Lower leg skin (tissue), 4 donors: ENCODE data around the gene SORCS2. TPM values are rescaled to one million over a fixed set of nuclear protein-coding genes. Genes with fewer than 3 reads are reported as not detected.

ENCODE experiments used
- DNase-seq, 2 donors: peaks; one replicate each; pipeline ENCODE4 v3.0.0-alpha.2; 2019; ENCODE audit warnings: low spot score in 2 of 2
- H3K4me3 ChIP-seq: fragments of 200-600 bp; sonication (generic); 2 replicates; pipeline ENCODE4 v1.5.1; 2017; ENCODE audit warnings: mild to moderate bottlenecking, low read depth; ENCODE audit not compliant: poor library complexity, severe bottlenecking
- POLR2A ChIP-seq, 2 donors: fragments of 450-650 bp; IDR thresholded peaks; one replicate each; pipeline ENCODE4 v1.6.1; 2016 to 2017; ENCODE audit warnings: antibody characterized with exemption in 2 of 2, mild to moderate bottlenecking in 1 of 2, moderate library complexity in 1 of 2
- WGBS, 2 donors: methylation state at CpG; one replicate each; pipeline ENCODE4 v1.1.5; 2018; 5-methylcytosine and 5-hydroxymethylcytosine counted together
- intact Hi-C: fragments of 100-400 bp; cut with DNase I; formaldehyde crosslinking; loops from one replicate; pipeline ENCODE4 v1.15.0; 2023; ENCODE audit warnings: low total_unique reads
- total RNA-seq, 4 donors: library from RNA; depleted of rRNA; stranded (reverse); fragments of >200 nt; gene quantifications; one replicate each; pipeline ENCODE4 v1.1.0, GENCODE V29; 2016
- TF ChIP-seq, protein P1 (sequence below), 3 donors: fragments of 450-650 bp; IDR thresholded peaks; one replicate each; pipeline ENCODE4 v1.5.1; 2016; ENCODE audit warnings: antibody characterized with exemption in 3 of 3, mild to moderate bottlenecking in 3 of 3, moderate library complexity in 2 of 3

Gene SORCS2
- total RNA-seq, 4 donors from 2014 or later, result 1.1 to 6.4 (median 1.5) TPM

DNA sequence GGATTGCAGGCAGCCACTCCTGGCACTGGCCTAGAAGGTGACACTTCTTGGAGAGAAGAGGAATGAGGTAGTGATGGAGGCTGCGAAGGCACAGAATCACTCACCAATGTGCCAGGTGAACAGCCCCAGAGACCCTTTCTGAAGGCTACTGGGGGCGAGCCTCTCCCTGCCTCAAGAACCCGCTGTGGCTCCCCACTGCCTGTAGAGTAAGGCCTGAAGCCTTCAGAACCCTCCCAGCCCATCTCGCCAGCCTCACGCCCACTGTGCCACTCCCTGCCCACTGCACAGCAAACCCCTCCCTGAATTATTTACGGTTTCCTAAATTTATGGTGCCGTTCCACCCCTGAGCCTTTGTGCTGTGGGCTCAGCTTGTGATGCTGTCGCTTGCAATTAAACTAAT is 24.2 kb upstream of the SORCS2 start:
- no peak for DNase-seq
- intact Hi-C loops, result no loop called here
- no peak overlapping the region for H3K4me3 ChIP-seq
- WGBS, 2 donors, result 84 to 89% methylated on average over 8 of the region's 8 CpGs
- TF ChIP-seq, protein P1, sequence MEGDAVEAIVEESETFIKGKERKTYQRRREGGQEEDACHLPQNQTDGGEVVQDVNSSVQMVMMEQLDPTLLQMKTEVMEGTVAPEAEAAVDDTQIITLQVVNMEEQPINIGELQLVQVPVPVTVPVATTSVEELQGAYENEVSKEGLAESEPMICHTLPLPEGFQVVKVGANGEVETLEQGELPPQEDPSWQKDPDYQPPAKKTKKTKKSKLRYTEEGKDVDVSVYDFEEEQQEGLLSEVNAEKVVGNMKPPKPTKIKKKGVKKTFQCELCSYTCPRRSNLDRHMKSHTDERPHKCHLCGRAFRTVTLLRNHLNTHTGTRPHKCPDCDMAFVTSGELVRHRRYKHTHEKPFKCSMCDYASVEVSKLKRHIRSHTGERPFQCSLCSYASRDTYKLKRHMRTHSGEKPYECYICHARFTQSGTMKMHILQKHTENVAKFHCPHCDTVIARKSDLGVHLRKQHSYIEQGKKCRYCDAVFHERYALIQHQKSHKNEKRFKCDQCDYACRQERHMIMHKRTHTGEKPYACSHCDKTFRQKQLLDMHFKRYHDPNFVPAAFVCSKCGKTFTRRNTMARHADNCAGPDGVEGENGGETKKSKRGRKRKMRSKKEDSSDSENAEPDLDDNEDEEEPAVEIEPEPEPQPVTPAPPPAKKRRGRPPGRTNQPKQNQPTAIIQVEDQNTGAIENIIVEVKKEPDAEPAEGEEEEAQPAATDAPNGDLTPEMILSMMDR (IDR thresholded peaks at IDR 0.05), result no peak
- no peak for TF ChIP-seq POLR2A (IDR thresholded peaks at IDR 0.05)

GRCh38 chr4:7169134-7169533 is 23.2 kb upstream of the SORCS2 start:
- TF ChIP-seq POLR2A (IDR thresholded peaks at IDR 0.05), result no peak
- TF ChIP-seq, protein P1 (IDR thresholded peaks at IDR 0.05), result no peak
- 83 to 86% methylated on average over 7 of the region's 7 CpGs for WGBS, 2 donors
- intact Hi-C loops, result no loop called here
- H3K4me3 ChIP-seq, result no peak overlapping the region
- peak in 1 of 2 donors; percentile 56 for DNase-seq

GRCh38 chr4:7170012-7170411 is 22.3 kb upstream of the SORCS2 start:
- DNase-seq, result no peak
- H3K4me3 ChIP-seq, result no peak overlapping the region
- TF ChIP-seq, protein P1 (IDR thresholded peaks at IDR 0.05), result no peak
- no peak for TF ChIP-seq POLR2A (IDR thresholded peaks at IDR 0.05)
- WGBS, 2 donors, result 81 to 87% methylated on average over 3 of the region's 3 CpGs
- intact Hi-C loops, result no loop called here

DNA sequence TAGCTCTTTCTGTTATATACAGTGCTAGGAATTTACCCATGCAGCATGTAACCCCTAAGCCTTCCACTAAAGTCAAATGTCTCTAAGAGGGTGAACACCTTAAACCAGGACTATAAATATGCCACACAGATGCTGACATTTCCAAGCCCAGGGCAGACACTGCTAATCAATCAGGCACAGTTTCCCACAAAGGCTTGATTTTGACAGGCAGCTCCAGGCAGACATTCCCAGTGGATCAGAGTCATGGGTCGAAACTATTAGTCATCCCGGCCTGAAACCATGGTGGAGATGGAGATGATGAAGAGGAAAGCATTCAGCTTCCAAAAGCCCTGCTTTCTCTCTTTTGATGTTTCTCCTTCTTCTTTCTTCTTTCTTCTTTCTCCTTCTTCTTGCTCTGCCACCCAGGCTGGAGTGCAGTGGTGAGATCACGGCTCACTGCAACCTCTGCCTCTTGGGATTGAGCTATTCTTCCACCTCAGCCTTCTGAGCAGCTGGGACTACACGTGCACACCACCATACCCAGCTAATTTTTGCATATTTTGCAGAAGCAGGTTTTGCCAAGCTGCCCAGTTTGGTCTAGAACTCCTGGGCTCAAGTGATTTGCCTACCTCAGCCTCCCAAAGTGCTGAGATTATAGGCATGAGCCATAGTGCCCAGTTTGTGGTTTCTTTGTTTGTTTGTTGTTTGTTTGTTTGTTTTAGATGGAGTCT is 21.0 kb upstream of the SORCS2 start:
- H3K4me3 ChIP-seq, result no peak overlapping the region
- 68 to 81% methylated on average over 4 of the region's 4 CpGs for WGBS, 2 donors
- intact Hi-C loops, result no loop called here
- DNase-seq, result peak in 1 of 2 donors; percentile 74
- TF ChIP-seq, protein P1 (IDR thresholded peaks at IDR 0.05), result no peak
- TF ChIP-seq POLR2A (IDR thresholded peaks at IDR 0.05), result no peak

DNA sequence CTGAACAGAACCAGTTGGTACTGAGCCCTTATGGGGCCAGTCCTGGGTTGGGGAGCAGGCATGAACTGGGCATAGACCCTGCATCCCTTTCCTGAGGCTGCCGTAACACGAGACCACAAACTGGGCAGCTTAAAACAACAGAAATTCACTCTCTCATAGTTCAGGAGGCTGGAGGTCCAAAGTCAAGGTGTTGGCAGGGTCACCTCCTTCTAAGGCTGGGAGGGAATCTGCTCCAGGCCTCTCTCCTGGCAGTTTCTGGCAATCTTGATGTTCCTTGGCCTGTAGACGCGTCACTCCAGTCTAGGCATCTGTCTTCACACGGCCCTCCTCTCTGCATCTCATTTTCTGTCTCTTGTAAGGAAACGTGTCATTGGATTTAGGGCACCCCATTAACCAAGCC is 19.8 kb upstream of the SORCS2 start:
- no peak overlapping the region for H3K4me3 ChIP-seq
- intact Hi-C loops, result no loop called here
- 88 to 89% methylated on average over 6 of the region's 6 CpGs for WGBS, 2 donors
- TF ChIP-seq, protein P1 (IDR thresholded peaks at IDR 0.05), result no peak
- no peak for TF ChIP-seq POLR2A (IDR thresholded peaks at IDR 0.05)
- peak in 1 of 2 donors; percentile 31 for DNase-seq

- WGBS, 2 donors, result 84 to 93% methylated on average over 13 of the region's 13 CpGs
- no peak overlapping the region for H3K4me3 ChIP-seq
- intact Hi-C loops, result no loop called here
- DNase-seq, result peak in 1 of 2 donors; percentile 79
- TF ChIP-seq POLR2A (IDR thresholded peaks at IDR 0.05), result no peak
- TF ChIP-seq, protein P1 (IDR thresholded peaks at IDR 0.05), result no peak
Observed at GRCh38 chr4:7172946-7173345, 19.4 kb upstream of the SORCS2 start.
